Measurements from ENCODE around the gene CFAP54.

The CFAP54 gene

GRCh38 chr12:96513166-96513565 lies 23.8 kb downstream of the CFAP54 start (continued):
- TF ChIP-seq PRDM10 (tag by site-specific recombination; IDR thresholded peaks at IDR 0.05), result no peak

GRCh38 chr12:96513681-96514080 lies 24.3 kb downstream of the CFAP54 start:
- CTCF ChIA-PET, result interaction anchor here (0.7 to 1.8 kb wide), 3 partner anchors 10 to 452 kb away, joined by 3 to 7 read pairs (median 3); no protein-coding TSS in a partner anchor
- H3K36me3 ChIP-seq (ENCODE audit: control insufficient read depth in 2 of 2, insufficient read depth in 1 of 2, low read length in 2 of 2), result no peaks in the 10 kb centered on the region
- H3K4me1 ChIP-seq (ENCODE audit: control insufficient read depth, insufficient read depth, low read length), result no peaks in the 10 kb centered on the region
- POLR2A ChIA-PET, result no interaction called here
- no peak overlapping the region for H3K4me3 ChIP-seq (ENCODE audit: low read depth, low read length)
- no peak overlapping the region for H3K27ac ChIP-seq (ENCODE audit: extremely low read depth, low read depth, low read length)
- H3K9me3 ChIP-seq (ENCODE audit: control insufficient read depth, insufficient read depth, low read depth, low read length), result no peaks in the 10 kb centered on the region
- TF ChIP-seq ZBTB21 (tag by site-specific recombination; IDR thresholded peaks at IDR 0.05) (no peak), ZNF426 (tag by site-specific recombination; IDR thresholded peaks at IDR 0.05) (no peak)

- no peaks in the 10 kb centered on the region for H3K9me3 ChIP-seq (ENCODE audit: control insufficient read depth, insufficient read depth, low read depth, low read length)
- ChIA-PET POLR2A (interaction anchor here (0.6 kb wide), 1 partner anchor 300 kb away, joined by 3 read pairs; no protein-coding TSS in a partner anchor), CTCF (interaction anchor here (1.8 kb wide), 1 partner anchor 452 kb away, joined by 7 read pairs; no protein-coding TSS in a partner anchor)
- no peak for TF ChIP-seq ZNF26 (tag by site-specific recombination; IDR thresholded peaks at IDR 0.05)
- TF ChIP-seq PRDM2 (tag by site-specific recombination; IDR thresholded peaks at IDR 0.05; ENCODE audit: borderline replicate concordance), result no peak
- no peak for TF ChIP-seq ZNF837 (tag by site-specific recombination; IDR thresholded peaks at IDR 0.05)
- TF ChIP-seq TSHZ1 (tag by site-specific recombination; IDR thresholded peaks at IDR 0.05; ENCODE audit: borderline replicate concordance), result no peak
- no peak for TF ChIP-seq ZNF157 (tag by site-specific recombination; IDR thresholded peaks at IDR 0.05)
- no peaks in the 10 kb centered on the region for H3K4me1 ChIP-seq (ENCODE audit: control insufficient read depth, insufficient read depth, low read length)
- H3K36me3 ChIP-seq (ENCODE audit: control insufficient read depth in 2 of 2, insufficient read depth in 1 of 2, low read length in 2 of 2), result no peaks in the 10 kb centered on the region
- no peak overlapping the region for H3K27ac ChIP-seq (ENCODE audit: extremely low read depth, low read depth, low read length)
- no peak overlapping the region for H3K4me3 ChIP-seq (ENCODE audit: low read depth, low read length)
These were observed 25.0 kb downstream of the CFAP54 start for GRCh38 chr12:96514328-96514727.
